Fibroblast of the aortic adventitia (primary cell): ENCODE data around the gene FAM20C. TPM values are rescaled to one million over a fixed set of nuclear protein-coding genes. Genes with fewer than 3 reads are reported as not detected.

Experiments used
- DNase-seq: peaks from one replicate; pipeline ENCODE4 v3.0.0-alpha.2; 2010; ENCODE audit warnings: low read depth
- H3K4me3 ChIP-seq: 2 replicates; pipeline ENCODE4 v1.5.1; 2011; ENCODE audit warnings: low read depth, mild to moderate bottlenecking, control low read depth, low read length, moderate library complexity
- total RNA-seq: library from RNA; depleted of rRNA; stranded (reverse); fragments of >200 nt; gene quantifications from 2 replicates; pipeline ENCODE4 v1.2.3, GENCODE V29; 2012; ENCODE audit warnings: low replicate concordance
- TF ChIP-seq, protein P1 (sequence below): IDR thresholded peaks from 2 replicates; pipeline ENCODE4 v1.5.1; 2011; ENCODE audit warnings: mild to moderate bottlenecking, low read length, control low read depth, inconsistent platforms; ENCODE audit not compliant: insufficient read depth

The FAM20C gene
- total RNA-seq, 1 donor: 55.5 TPM

GRCh38 chr7:255721-256361 lies 63.5 kb downstream of the FAM20C start:
- DNase-seq: no peak
- H3K4me3 ChIP-seq: no peak overlapping the region
- TF ChIP-seq, protein P1, sequence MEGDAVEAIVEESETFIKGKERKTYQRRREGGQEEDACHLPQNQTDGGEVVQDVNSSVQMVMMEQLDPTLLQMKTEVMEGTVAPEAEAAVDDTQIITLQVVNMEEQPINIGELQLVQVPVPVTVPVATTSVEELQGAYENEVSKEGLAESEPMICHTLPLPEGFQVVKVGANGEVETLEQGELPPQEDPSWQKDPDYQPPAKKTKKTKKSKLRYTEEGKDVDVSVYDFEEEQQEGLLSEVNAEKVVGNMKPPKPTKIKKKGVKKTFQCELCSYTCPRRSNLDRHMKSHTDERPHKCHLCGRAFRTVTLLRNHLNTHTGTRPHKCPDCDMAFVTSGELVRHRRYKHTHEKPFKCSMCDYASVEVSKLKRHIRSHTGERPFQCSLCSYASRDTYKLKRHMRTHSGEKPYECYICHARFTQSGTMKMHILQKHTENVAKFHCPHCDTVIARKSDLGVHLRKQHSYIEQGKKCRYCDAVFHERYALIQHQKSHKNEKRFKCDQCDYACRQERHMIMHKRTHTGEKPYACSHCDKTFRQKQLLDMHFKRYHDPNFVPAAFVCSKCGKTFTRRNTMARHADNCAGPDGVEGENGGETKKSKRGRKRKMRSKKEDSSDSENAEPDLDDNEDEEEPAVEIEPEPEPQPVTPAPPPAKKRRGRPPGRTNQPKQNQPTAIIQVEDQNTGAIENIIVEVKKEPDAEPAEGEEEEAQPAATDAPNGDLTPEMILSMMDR: no peak

GRCh38 chr7:256461-256940 lies 64.1 kb downstream of the FAM20C start:
- TF ChIP-seq, protein P1: no peak
- DNase-seq: no peak
- H3K4me3 ChIP-seq: no peak overlapping the region

- H3K4me3 ChIP-seq: no peak overlapping the region
- TF ChIP-seq, protein P1: no peak
- no peak for DNase-seq
Measured at GRCh38 chr7:256981-257646, 64.7 kb downstream of the FAM20C start.

DNA sequence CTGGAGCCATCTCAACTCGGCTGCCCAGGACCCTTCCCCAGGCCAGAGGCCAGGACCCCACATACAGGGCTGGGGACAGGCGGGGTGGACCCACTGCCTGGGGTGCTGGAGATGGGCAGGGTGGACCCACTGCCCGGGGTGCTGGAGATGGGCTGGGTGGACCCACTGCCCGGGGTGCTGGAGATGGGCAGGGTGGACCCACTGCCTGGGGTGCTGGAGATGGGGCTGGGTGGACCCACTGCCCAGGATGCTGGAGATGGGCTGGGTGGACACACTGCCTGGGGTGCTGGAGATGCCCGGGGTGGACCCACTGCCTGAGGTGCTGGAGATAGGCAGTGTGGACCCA lies 65.2 kb downstream of the FAM20C start:
- H3K4me3 ChIP-seq: no peak overlapping the region
- DNase-seq: no peak
- TF ChIP-seq, protein P1: no peak

- H3K4me3 ChIP-seq: no peak overlapping the region
- no peak for DNase-seq
- TF ChIP-seq, protein P1: no peak
Measured at GRCh38 chr7:258476-259190, 66.3 kb downstream of the FAM20C start.

DNA sequence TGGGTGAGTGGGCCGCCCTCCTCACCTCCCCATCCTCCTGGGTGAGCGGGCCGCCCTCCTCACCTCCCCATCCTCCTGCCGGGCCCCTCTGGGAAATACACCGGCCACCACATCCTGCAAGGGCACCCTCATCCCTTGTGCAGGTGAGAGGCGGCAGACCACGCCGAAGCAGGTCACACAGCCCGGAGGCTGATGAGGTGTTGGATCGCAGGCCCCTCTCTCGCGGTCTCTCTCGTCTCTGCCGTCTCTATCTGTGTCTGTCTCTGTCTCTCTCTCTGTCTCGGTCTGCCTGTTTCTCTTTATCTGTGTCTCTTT lies 66.8 kb downstream of the FAM20C start:
- no peak overlapping the region for H3K4me3 ChIP-seq
- TF ChIP-seq, protein P1: no peak
- no peak for DNase-seq
